Measurements from ENCODE around the gene VASH1.

Gene VASH1

DNA sequence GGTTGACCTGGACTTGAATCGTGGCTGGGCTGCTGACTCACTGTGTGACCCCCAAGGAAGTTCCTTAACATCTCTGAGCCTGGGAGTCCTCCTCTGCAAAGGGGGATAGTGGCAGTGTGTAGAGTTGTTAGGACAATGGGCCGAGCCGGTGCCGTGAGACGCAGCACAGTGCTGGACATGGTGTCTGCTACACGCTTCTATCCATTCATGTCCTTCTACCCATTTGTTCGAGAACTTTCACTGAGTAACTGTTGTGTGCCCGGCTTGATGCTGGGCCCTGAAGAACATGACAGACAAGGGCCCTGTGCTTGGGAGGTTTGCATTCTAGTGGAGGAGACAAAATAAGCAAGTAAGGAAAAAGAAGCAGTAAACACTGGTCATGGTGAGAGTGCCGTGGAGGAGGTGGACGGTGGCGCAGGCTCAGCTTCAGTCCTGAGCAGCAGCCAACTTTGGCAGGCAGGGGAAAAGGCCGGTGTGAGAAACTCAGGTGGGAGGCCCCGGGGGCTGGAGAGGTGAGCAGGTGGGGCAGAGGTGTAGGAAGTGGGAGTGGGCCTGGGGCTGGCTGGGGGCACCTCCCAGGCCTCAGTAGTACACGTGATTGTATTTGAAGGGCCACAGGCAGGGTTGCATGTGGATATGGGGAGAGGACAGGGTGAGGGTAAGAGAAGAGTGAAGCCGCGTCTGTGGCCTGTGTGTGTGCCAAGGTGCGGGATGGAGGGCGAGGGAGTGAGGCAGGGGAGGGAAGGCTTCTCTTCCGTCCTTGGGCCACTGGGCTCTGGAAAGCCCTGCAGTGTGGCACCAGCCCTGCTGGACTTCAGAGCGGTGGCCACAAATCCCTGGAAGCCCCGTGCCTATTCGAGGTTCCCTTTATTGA is 13.8 kb downstream of the VASH1 start:
- Histone ChIP-seq H3K9me2 (ENCODE audit: low read depth, low read length) (no peaks in the 10 kb centered on the region), H3K9ac (ENCODE audit: low read length) (no peak overlapping the region), H2AFZ (ENCODE audit: low read length) (no peak overlapping the region), H3K4me3 (ENCODE audit: low read depth, low read length, poor library complexity, severe bottlenecking) (no peak overlapping the region), H3K79me2 (ENCODE audit: insufficient read depth, low read length) (no peaks in the 10 kb centered on the region), H3F3A (ENCODE audit: insufficient read depth, low read length) (no peaks in the 10 kb centered on the region), H3K4me1 (ENCODE audit: insufficient read depth, low read length, severe bottlenecking) (no peaks in the 10 kb centered on the region), H3K9me3 (ENCODE audit: low read length) (no peaks in the 10 kb centered on the region), H3K27ac (ENCODE audit: low read depth, low read length, poor library complexity, severe bottlenecking) (no peak overlapping the region), H3K36me3 (ENCODE audit: insufficient read depth, low read length) (no peaks in the 10 kb centered on the region), H3K4me2 (ENCODE audit: low read length) (no peak overlapping the region), H3K27me3 (ENCODE audit: insufficient read depth, low read length) (no peaks in the 10 kb centered on the region), H4K20me1 (ENCODE audit: insufficient read depth, low read length) (no peaks in the 10 kb centered on the region)
- TF ChIP-seq CTCF (IDR thresholded peaks at IDR 0.05; ENCODE audit: low read length), result no peak
- TF ChIP-seq EZH2 (IDR thresholded peaks at IDR 0.05; ENCODE audit: borderline replicate concordance, low read length), result no peak

- Histone ChIP-seq H2AFZ (ENCODE audit: low read length) (no peak overlapping the region), H4K20me1 (ENCODE audit: insufficient read depth, low read length) (no peaks in the 10 kb centered on the region), H3K4me2 (ENCODE audit: low read length) (no peak overlapping the region), H3K27me3 (ENCODE audit: insufficient read depth, low read length) (no peaks in the 10 kb centered on the region), H3F3A (ENCODE audit: insufficient read depth, low read length) (no peaks in the 10 kb centered on the region), H3K4me3 (ENCODE audit: low read depth, low read length, poor library complexity, severe bottlenecking) (no peak overlapping the region), H3K9me2 (ENCODE audit: low read depth, low read length) (no peaks in the 10 kb centered on the region), H3K79me2 (ENCODE audit: insufficient read depth, low read length) (no peaks in the 10 kb centered on the region), H3K27ac (ENCODE audit: low read depth, low read length, poor library complexity, severe bottlenecking) (no peak overlapping the region), H3K9me3 (ENCODE audit: low read length) (no peaks in the 10 kb centered on the region), H3K9ac (ENCODE audit: low read length) (no peak overlapping the region), H3K36me3 (ENCODE audit: insufficient read depth, low read length) (0 out of 2 replicates have a peak, but pooled peaks cover under 1% of the 10 kb centered on the region), H3K4me1 (ENCODE audit: insufficient read depth, low read length, severe bottlenecking) (no peaks in the 10 kb centered on the region)
- TF ChIP-seq CTCF (IDR thresholded peaks at IDR 0.05; ENCODE audit: low read length), result no peak
- TF ChIP-seq EZH2 (IDR thresholded peaks at IDR 0.05; ENCODE audit: borderline replicate concordance, low read length), result no peak
These were observed 14.6 kb downstream of the VASH1 start for GRCh38 chr14:76775695-76776427.

GRCh38 chr14:76776428-76777251 is 15.4 kb downstream of the VASH1 start:
- Histone ChIP-seq H3K9me2 (ENCODE audit: low read depth, low read length) (no peaks in the 10 kb centered on the region), H2AFZ (ENCODE audit: low read length) (no peak overlapping the region), H3K79me2 (ENCODE audit: insufficient read depth, low read length) (no peaks in the 10 kb centered on the region), H3K36me3 (ENCODE audit: insufficient read depth, low read length) (peaks cover 8% of the 10 kb centered on the region), H3K4me3 (ENCODE audit: low read depth, low read length, poor library complexity, severe bottlenecking) (no peak overlapping the region), H3K4me2 (ENCODE audit: low read length) (no peak overlapping the region), H3K27ac (ENCODE audit: low read depth, low read length, poor library complexity, severe bottlenecking) (no peak overlapping the region), H3K9me3 (ENCODE audit: low read length) (no peaks in the 10 kb centered on the region), H3K4me1 (ENCODE audit: insufficient read depth, low read length, severe bottlenecking) (no peaks in the 10 kb centered on the region), H3K9ac (ENCODE audit: low read length) (no peak overlapping the region), H3K27me3 (ENCODE audit: insufficient read depth, low read length) (no peaks in the 10 kb centered on the region), H3F3A (ENCODE audit: insufficient read depth, low read length) (no peaks in the 10 kb centered on the region), H4K20me1 (ENCODE audit: insufficient read depth, low read length) (no peaks in the 10 kb centered on the region)
- TF ChIP-seq CTCF (IDR thresholded peaks at IDR 0.05; ENCODE audit: low read length) (peak; percentile 24; the same call in 1 of the 2 replicates), EZH2 (IDR thresholded peaks at IDR 0.05; ENCODE audit: borderline replicate concordance, low read length) (no peak)
